Calu3 (cell line): ENCODE results near the gene TCF4. TPM values are rescaled to one million over a fixed set of nuclear protein-coding genes. Genes with fewer than 3 reads are reported as not detected.

Experiments used
- BruUV-seq: library from RNA; stranded (reverse); fragments of 400-500 nt; replicated peaks from 2 replicates; lab custom pipeline; 2021; lab: Mats Ljungman, UMichigan
- CTCF ChIA-PET: fragments of 300-600 bp; sonication (Branson Sonifier 250); formaldehyde crosslinking; loops from one replicate; lab custom pipeline; 2022; ENCODE audit warnings: antibody characterized with exemption; lab: Charles Lee
- DNase-seq: peaks from one replicate; pipeline ENCODE4 v3.0.0; 2022
- H3K27ac Mint-ChIP-seq: one replicate; pipeline ENCODE4 v1.8.0; 2022; ENCODE audit warnings: mixed read lengths; ENCODE audit not compliant: unreplicated experiment
- H3K27me3 Mint-ChIP-seq: one replicate; pipeline ENCODE4 v1.8.0; 2022; ENCODE audit warnings: mixed read lengths; ENCODE audit not compliant: unreplicated experiment
- H3K36me3 Mint-ChIP-seq: one replicate; pipeline ENCODE4 v1.8.0; 2022; ENCODE audit warnings: mild to moderate bottlenecking, moderate library complexity, mixed read lengths; ENCODE audit not compliant: insufficient read depth, unreplicated experiment
- H3K4me1 Mint-ChIP-seq: one replicate; pipeline ENCODE4 v1.8.0; 2022; ENCODE audit warnings: mild to moderate bottlenecking, low read depth, mixed read lengths; ENCODE audit not compliant: unreplicated experiment
- H3K4me3 Mint-ChIP-seq: one replicate; pipeline ENCODE4 v1.8.0; 2022; ENCODE audit warnings: mild to moderate bottlenecking, low read depth, moderate library complexity, mixed read lengths; ENCODE audit not compliant: unreplicated experiment
- H3K9me3 Mint-ChIP-seq: one replicate; pipeline ENCODE4 v1.8.0; 2022; ENCODE audit warnings: low read depth, mixed read lengths; ENCODE audit not compliant: unreplicated experiment
- intact Hi-C: fragments of 100-400 bp; cut with micrococcal nuclease; formaldehyde crosslinking; loops from one replicate; pipeline ENCODE4 v1.10.0; 2022; ENCODE audit not compliant: unreplicated experiment
- total RNA-seq: library from RNA; stranded (reverse); gene quantifications from 2 replicates; pipeline ENCODE4 v1.2.3, GENCODE V29; 2022
- TF ChIP-seq, protein P1 (sequence below): fragments of 200-600 bp; IDR thresholded peaks from one replicate; pipeline ENCODE4 v1.8.0; 2022; ENCODE audit warnings: antibody characterized with exemption; ENCODE audit not compliant: unreplicated experiment

The TCF4 gene
- total RNA-seq, 1 experiment from 2014 or later = 0.21 TPM

- intact Hi-C loops = no loop called here
- no peak overlapping the region for H3K27ac Mint-ChIP-seq
- DNase-seq = no peak
Measured at GRCh38 chr18:55489034-55489986, 98.7 kb downstream of the TCF4 start.

DNA sequence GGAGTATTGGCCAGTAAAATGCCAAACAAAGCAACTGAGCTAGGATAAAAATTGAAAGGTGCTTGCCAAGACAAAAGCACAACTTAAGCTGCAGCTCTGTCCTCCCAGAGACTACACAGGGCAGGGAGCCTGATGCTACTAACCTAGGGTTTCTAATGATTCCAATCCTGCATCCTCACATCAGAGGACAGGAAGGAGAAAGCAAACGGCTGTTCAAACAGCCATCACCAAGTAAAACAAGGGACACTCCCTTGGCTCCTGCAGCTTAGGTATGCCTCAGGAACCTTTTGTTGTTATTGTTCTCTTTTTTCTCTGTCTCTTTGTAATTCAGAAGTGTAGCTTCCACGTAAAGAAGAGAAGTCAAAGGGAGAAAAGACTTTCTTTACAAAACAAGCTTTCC is 99.5 kb downstream of the TCF4 start:
- no TSS peak for BruUV-seq
- H3K27me3 Mint-ChIP-seq = no peaks in the 10 kb centered on the region
- CTCF ChIA-PET = no interaction called here
- no peak overlapping the region for H3K27ac Mint-ChIP-seq
- H3K4me1 Mint-ChIP-seq = no peaks in the 10 kb centered on the region
- DNase-seq = no peak
- TF ChIP-seq, protein P1, sequence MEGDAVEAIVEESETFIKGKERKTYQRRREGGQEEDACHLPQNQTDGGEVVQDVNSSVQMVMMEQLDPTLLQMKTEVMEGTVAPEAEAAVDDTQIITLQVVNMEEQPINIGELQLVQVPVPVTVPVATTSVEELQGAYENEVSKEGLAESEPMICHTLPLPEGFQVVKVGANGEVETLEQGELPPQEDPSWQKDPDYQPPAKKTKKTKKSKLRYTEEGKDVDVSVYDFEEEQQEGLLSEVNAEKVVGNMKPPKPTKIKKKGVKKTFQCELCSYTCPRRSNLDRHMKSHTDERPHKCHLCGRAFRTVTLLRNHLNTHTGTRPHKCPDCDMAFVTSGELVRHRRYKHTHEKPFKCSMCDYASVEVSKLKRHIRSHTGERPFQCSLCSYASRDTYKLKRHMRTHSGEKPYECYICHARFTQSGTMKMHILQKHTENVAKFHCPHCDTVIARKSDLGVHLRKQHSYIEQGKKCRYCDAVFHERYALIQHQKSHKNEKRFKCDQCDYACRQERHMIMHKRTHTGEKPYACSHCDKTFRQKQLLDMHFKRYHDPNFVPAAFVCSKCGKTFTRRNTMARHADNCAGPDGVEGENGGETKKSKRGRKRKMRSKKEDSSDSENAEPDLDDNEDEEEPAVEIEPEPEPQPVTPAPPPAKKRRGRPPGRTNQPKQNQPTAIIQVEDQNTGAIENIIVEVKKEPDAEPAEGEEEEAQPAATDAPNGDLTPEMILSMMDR = no peak
- intact Hi-C loops = no loop called here
- H3K4me3 Mint-ChIP-seq = no peak overlapping the region
- no peaks in the 10 kb centered on the region for H3K36me3 Mint-ChIP-seq
- H3K9me3 Mint-ChIP-seq = no peaks in the 10 kb centered on the region

More at GRCh38 chr18:55489034-55489986, 98.7 kb downstream of the TCF4 start:
- BruUV-seq = no TSS peak
- no peaks in the 10 kb centered on the region for H3K36me3 Mint-ChIP-seq
- CTCF ChIA-PET = interaction anchor here (0.6 kb wide), 1 partner anchor 22 kb away, joined by 3 read pairs; no protein-coding TSS in a partner anchor
- TF ChIP-seq, protein P1 = no peak
- H3K27me3 Mint-ChIP-seq = no peaks in the 10 kb centered on the region
- H3K4me3 Mint-ChIP-seq = no peak overlapping the region
- H3K4me1 Mint-ChIP-seq = no peaks in the 10 kb centered on the region
- no peaks in the 10 kb centered on the region for H3K9me3 Mint-ChIP-seq

- no TSS peak for BruUV-seq
- no peaks in the 10 kb centered on the region for H3K27me3 Mint-ChIP-seq
- H3K4me1 Mint-ChIP-seq = no peaks in the 10 kb centered on the region
- no peaks in the 10 kb centered on the region for H3K9me3 Mint-ChIP-seq
- no peaks in the 10 kb centered on the region for H3K36me3 Mint-ChIP-seq
- H3K27ac Mint-ChIP-seq = no peak overlapping the region
- TF ChIP-seq, protein P1 = no peak
- CTCF ChIA-PET = no interaction called here
- intact Hi-C loops = no loop called here
- no peak overlapping the region for H3K4me3 Mint-ChIP-seq
- DNase-seq = no peak
Measured at GRCh38 chr18:55487997-55488396, 100.0 kb downstream of the TCF4 start.

DNA sequence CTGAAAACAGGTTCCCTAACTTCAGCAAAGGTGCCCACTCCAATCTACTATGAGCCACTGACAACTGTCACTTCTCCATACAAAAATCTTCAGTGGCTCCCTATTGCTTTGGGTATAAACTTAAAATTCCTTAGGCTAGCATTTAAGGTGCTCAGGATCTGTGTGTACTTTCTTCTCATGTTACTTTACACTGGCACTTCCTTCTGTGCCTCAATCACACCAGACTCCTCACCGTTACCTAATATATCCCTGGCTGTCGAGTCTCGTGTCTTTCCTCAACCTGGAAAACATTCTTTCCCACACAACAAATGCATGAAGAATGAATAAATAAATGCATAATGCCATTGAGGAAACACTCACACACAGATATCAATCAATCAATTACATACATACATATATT is 101.1 kb downstream of the TCF4 start:
- Mint-ChIP-seq H3K27me3 (no peaks in the 10 kb centered on the region), H3K4me1 (no peaks in the 10 kb centered on the region), H3K27ac (no peak overlapping the region), H3K36me3 (no peaks in the 10 kb centered on the region), H3K9me3 (no peaks in the 10 kb centered on the region), H3K4me3 (no peak overlapping the region)
- BruUV-seq = no TSS peak
- no peak for DNase-seq
- CTCF ChIA-PET = no interaction called here
- TF ChIP-seq, protein P1 = no peak
- intact Hi-C loops = no loop called here
